SIG-M5 treated with dmso at 0.1 percent for 504 hours (cell line): ENCODE results near the gene AKAP1.

Experiments used
- DNase-seq: peaks from one replicate; lab custom pipeline; 2025; ENCODE audit not compliant: unreplicated experiment; lab: John Stamatoyannopoulos, UW

The AKAP1 gene

GRCh38 chr17:57084802-57085447, at the start of gene AKAP1:
Gene AKAP1 (plus strand): TSS chr17:57085246. CDS start chr17:57105465, 20,219 bp downstream.
- DNase-seq: peak; percentile 96

DNA sequence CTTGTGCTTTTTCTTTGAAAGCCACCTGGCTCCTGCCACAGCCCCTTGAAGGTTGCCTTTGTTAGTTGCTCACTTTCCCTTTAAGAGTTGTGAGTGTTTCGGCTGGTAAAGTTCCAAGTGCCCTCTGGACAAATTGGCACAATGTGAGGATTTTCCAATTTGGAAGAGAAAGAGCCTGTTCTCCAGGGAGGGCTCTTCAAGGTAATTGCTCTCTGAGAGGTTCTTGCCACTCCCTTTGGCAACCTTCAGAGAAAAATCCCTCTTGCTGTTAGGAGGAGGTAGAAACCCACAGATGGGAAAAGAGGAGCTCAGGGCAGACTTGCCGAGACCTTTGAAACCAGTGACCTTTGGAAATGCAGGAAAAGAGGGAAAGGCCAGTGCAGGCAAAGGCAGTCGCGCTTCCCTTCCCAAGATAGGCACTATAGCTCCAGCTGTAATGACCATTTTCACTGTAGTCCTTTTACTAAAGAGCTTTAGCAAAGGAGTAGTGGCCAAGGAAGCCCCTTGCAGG, 49.0 kb upstream of the AKAP1 start:
- no peak for DNase-seq

- no peak for DNase-seq
These were observed 47.6 kb upstream of the AKAP1 start for GRCh38 chr17:57037411-57037810.

DNA sequence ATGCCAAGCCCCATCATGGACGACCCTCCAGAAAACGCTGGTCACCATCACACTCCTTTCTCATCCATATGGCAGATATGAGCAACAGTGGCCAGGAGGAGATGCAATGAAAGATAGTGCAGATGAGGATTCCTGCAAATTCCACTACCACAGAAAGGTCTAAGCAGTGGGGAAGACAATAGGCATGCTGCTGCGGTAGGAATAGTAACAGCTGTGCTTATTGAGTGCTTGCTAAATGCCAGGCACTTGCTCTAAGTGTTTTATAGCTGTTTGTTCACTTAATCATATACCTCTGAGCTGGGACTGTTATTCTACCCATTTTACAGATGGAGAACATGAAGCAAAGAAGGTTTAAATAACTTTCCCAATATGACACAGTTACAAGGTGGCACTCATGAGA, 46.6 kb upstream of the AKAP1 start:
- no peak for DNase-seq

DNA sequence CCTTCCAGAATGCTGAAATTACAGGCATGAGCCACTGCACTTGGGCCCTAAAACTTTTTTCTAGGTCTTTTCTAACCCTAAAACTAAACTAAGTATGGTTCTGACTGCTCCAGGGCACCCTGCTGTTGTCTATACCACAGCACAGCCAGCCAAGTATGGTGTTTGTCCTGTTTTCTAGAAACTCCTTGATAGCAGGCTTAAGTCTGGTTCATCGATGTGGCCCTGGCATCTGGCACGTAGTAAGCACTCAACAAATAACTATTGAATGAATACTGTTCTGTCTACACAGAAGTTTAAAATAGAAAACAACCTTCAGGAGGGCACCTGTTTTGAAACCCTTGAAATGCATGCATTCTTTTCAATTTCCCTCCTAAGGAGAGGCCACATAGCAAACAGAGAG, 44.5 kb upstream of the AKAP1 start:
- DNase-seq: no peak

DNA sequence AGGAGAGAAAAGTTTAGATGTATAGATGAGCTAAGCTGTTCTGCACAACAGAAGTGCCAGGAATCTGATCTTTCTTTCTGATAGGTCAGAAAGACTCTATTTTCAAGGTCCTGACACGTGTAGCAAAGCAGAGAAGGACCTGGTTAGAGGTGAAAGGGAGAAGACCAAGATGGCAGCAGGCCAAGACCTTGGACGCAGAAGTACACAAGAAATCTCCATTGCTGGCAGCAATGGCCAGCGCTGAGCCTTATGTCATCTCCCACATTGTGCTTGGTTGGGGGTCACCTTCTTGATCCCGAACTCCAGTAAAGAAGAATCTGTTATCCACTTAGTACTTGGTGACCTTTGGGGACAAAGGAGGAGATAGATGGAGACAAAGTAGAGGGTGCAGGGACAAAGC, 41.8 kb upstream of the AKAP1 start:
- no peak for DNase-seq

DNA sequence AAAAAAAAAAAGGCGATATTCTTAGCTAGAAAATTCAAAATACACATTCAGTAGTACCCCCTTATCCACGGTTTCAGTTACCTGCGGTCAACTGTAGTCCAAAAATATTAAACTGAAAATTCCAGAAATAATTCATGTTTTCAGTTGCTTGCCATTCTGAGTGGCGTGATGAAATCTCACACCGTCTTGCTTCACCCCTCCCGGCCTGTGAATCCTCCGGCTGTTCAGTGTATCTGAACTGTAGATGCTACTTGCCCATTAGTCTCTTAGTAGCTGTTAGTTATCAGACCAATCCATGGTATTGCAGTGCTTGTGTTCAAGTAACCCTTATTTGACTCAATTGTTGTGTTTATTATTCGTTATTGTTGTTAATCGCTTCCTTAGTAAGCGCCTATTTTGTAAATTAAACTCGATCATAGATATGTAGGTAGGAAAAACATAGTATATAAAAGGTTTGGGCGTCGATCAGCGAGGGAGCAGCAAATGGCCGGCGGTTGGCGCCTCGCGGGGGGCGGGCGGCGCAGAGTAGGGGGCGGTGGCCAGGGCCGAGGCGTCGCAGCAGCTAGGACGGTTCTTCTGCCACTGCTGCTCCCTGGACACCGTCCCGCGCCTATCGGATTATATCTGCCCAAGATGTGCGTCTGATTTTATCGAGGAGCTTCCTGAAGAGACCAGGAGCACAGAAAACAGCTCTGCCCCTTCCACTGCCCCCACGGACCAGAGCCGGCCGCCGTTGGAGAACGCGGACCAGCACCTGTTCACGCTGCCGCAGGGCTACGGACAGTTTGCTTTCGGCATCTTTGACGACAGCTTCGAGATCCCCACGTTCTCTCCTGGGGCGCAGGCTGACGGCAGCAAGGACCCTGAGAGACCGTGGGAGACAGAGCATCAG, 39.8 kb upstream of the AKAP1 start:
- no peak for DNase-seq

- no peak for DNase-seq
These were observed 39.0 kb upstream of the AKAP1 start for GRCh38 chr17:57045868-57046704.

- DNase-seq: no peak
These were observed 38.3 kb upstream of the AKAP1 start for GRCh38 chr17:57046749-57047148.

GRCh38 chr17:57048096-57048495, 37.0 kb upstream of the AKAP1 start:
- no peak for DNase-seq

- DNase-seq: no peak
These were observed 34.7 kb upstream of the AKAP1 start for GRCh38 chr17:57050306-57050705.

DNA sequence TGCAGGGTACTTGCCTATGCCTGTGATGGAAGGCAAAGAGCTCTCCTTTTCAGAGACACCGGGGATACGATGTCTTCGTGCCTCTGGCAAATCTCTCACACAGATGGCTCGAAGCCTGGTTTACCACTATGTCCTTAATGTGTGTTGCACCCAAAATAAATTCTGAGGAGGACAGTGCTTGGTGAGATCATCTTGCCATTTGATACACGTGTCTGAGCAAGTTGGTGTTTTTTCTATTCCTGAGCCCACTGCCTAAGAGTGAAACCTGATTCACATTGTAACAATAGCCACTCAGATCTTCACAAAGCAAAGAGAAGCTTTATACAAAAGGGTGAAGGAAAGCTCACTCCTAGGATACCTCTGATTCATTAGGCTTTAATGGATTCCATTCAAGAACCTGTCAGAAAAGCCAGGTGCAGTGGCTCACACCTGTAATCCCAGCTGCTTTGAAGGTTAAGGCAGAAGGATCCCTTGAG, 33.1 kb upstream of the AKAP1 start:
- DNase-seq: no peak

GRCh38 chr17:57062865-57063264, 22.2 kb upstream of the AKAP1 start:
- DNase-seq: no peak

DNA sequence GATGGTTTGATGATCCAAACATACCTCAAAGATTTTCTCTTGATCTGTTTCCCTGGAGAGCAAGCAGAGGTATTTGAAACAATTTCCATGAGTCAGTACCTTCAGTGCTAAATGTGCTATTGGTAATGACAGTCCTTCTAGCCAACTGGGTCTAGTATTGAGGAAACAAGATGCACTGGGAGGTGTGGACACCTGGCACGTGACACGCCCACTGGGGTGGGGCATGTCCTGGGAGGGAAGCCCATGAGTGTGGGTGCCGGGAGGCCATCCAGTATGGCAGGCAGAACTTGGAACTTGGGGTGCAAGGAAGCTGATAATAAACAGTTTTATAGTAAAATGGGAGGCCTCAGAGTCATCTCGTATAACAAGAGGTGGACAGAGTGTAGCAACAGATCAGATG, 17.9 kb upstream of the AKAP1 start:
- no peak for DNase-seq

DNA sequence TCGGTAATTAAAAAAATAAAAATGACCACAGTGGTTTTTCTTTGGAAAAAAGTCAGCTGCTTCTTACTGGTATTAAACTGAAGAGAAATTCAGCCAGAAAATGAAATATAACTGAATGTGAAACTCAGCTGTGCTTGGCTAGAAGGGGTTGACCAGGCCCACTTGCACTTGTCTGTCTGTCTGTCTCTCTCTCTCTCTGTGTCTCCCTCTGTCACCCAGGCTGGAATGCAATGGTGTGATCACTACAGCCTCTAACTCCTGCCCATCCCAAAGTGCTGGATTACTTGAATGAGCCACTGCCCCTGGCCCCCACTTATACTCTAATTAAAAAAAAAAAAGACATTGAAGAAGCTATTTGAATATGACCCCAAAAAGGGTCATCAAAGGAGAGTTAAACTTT, 17.3 kb upstream of the AKAP1 start:
- no peak for DNase-seq

DNA sequence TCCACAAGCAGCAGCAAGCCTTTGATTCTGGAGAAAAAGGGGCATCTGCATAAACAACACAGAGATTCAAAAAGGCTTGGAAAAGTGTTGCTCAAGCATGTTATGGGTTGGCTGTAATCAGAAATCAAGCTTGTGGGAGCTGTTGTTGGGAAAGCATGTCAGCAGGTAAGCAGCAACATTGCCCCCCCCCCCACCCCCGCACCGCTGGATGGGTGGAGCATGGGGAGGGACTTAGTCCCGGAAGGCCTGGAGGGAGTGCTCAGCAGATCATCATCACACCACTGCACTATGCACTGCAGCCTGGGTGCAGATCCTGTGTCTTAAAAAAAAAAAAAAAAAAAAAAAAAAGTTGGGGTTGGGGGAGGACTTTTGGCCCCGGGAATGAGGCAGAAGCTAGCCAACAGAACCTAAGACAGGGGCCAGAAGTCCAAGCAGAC, 16.8 kb upstream of the AKAP1 start:
- no peak for DNase-seq

- DNase-seq: no peak
These were observed 16.3 kb upstream of the AKAP1 start for GRCh38 chr17:57068707-57069106.

DNA sequence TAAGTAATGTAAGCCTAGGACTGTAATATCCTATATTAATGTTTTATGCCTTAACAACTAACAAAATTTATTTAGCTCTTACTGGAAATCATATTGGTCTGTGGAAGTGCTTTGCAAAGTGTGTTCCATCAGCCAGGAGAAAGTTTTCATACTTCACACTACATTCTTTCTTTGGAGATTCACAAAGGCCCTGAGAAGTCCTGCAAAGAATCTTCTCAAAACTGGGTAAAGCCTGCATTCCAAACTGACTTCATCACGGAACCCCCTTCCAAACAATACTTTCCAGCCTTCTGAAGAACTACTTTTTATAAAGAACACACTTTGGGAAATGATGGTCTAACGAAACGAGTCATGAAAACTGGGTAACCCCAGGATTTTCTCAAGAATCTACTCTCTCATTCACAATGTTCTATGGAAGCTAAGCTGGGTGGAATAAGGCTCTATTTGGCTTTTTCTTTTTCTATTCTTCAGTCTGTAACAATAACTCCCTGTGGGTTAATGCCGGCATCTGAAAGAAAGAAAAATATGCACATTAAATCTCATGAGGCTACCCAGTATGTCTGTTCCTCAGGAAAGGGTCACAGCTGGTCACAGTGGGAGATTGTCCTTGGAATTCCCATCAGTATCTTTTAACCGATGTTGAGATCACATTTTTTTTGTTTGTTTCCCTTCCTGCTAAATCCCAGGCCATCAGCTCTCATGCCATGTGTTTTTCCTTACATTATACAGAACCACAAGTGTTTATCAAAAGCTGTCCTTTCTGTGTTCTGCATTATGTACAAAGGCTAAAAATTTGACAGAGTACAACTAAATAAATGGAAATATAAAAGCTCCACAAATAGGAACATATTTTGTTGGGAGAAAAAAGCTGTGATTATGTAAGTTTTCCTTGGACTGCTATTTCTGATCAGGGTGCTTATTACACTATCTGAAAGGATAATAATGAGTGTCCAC, 12.8 kb upstream of the AKAP1 start:
- no peak for DNase-seq

DNA sequence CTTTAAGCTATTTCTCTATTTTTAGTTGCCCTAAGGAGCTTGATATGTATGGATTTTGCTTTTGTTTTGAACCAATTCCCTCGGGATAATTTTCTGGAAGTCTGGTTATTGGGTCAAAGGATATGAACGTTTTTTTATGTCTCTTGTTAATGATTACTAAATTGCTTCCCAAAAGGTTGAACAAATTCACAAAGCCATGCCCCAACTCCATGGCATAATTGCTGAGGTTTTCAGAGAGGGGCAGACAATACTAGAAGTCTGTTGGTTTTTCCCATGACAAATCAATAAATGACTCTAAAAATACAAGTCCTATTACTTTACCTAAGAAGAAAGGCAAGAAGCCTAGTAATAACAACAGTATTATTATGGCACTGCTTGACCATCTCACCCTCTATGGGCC, 11.4 kb upstream of the AKAP1 start:
- DNase-seq: no peak

- no peak for DNase-seq
These were observed 9.9 kb upstream of the AKAP1 start for GRCh38 chr17:57075193-57075592.
